MM.1S (cell line): ENCODE results near the gene DYNLT1.

Source experiments
- DNase-seq: peaks from one replicate; pipeline ENCODE4 v3.0.0-alpha.2; 2015
- H2AFZ ChIP-seq: fragments of 300-600 bp; sonication (generic); 2 replicates; pipeline ENCODE4 v1.6.0; 2016; ENCODE audit warnings: antibody characterized with exemption, low read length
- H3F3A ChIP-seq: fragments of 300-600 bp; sonication (generic); 2 replicates; pipeline ENCODE4 v1.6.1; 2016; ENCODE audit warnings: mild to moderate bottlenecking, antibody characterized with exemption, low read length, moderate library complexity, mixed read lengths; ENCODE audit not compliant: insufficient read depth
- H3K27ac ChIP-seq: fragments of 300-600 bp; sonication (generic); 2 replicates; pipeline ENCODE4 v1.5.1; 2016; ENCODE audit warnings: mild to moderate bottlenecking, low read length
- H3K27me3 ChIP-seq: fragments of 300-600 bp; sonication (generic); replicated peaks from 2 replicates; pipeline ENCODE4 v1.6.0; 2016; ENCODE audit warnings: low read length; ENCODE audit not compliant: insufficient read depth
- H3K36me3 ChIP-seq: fragments of 300-600 bp; sonication (generic); replicated peaks from 2 replicates; pipeline ENCODE4 v1.6.1; 2016; ENCODE audit warnings: mild to moderate bottlenecking, low read length, mixed read lengths; ENCODE audit not compliant: insufficient read depth
- H3K4me1 ChIP-seq: fragments of 300-600 bp; sonication (generic); 2 replicates; pipeline ENCODE4 v1.6.1; 2016; ENCODE audit warnings: low read length, mixed read lengths
- H3K4me2 ChIP-seq: fragments of 300-600 bp; sonication (generic); 2 replicates; pipeline ENCODE4 v1.6.0; 2016; ENCODE audit warnings: low read depth, low read length
- H3K4me3 ChIP-seq: fragments of 300-600 bp; sonication (generic); 2 replicates; pipeline ENCODE4 v1.5.1; 2016; ENCODE audit warnings: low read length, mixed read lengths
- H3K79me2 ChIP-seq: fragments of 300-600 bp; sonication (generic); 2 replicates; pipeline ENCODE4 v1.6.1; 2016; ENCODE audit warnings: mixed run types, low read length, mixed read lengths
- H3K9ac ChIP-seq: fragments of 300-600 bp; sonication (generic); 2 replicates; pipeline ENCODE4 v1.6.1; 2016; ENCODE audit warnings: low read length, mixed read lengths
- H3K9me2 ChIP-seq: fragments of 300-600 bp; sonication (generic); replicated peaks from 2 replicates; pipeline ENCODE4 v1.6.1; 2016; ENCODE audit warnings: mild to moderate bottlenecking, low read length, mixed read lengths; ENCODE audit not compliant: insufficient read depth
- H3K9me3 ChIP-seq: fragments of 300-600 bp; sonication (generic); replicated peaks from 2 replicates; pipeline ENCODE4 v1.6.1; 2016; ENCODE audit warnings: mild to moderate bottlenecking, low read length, mixed read lengths; ENCODE audit not compliant: insufficient read depth
- H4K20me1 ChIP-seq: fragments of 300-600 bp; sonication (generic); 2 replicates; pipeline ENCODE4 v1.6.1; 2016; ENCODE audit warnings: mild to moderate bottlenecking, low read length, moderate library complexity, mixed read lengths; ENCODE audit not compliant: insufficient read depth
- CTCF ChIP-seq: fragments of 300-600 bp; sonication (generic); IDR thresholded peaks from 2 replicates; pipeline ENCODE4 v1.5.1; 2016; ENCODE audit warnings: antibody characterized with exemption, low read length, mixed read lengths
- EZH2 ChIP-seq: fragments of 300-600 bp; sonication (generic); optimal IDR thresholded peaks from 2 replicates; pipeline ENCODE3; 2017; ENCODE audit warnings: low read depth, mild to moderate bottlenecking, antibody characterized with exemption, low read length, mixed read lengths
- EZH2phosphoT487 ChIP-seq: fragments of 300-600 bp; sonication (generic); IDR thresholded peaks from 2 replicates; pipeline ENCODE4 v1.6.1; 2018; ENCODE audit warnings: antibody characterized with exemption, low read length

DYNLT1 gene

GRCh38 chr6:158591134-158591809 is 53.3 kb downstream of the DYNLT1 start:
- Histone ChIP-seq H3K9ac (no peak overlapping the region), H3K4me1 (no peaks in the 10 kb centered on the region), H2AFZ (no peak overlapping the region), H3K4me2 (no peak overlapping the region), H3K36me3 (no peaks in the 10 kb centered on the region), H3K9me2 (no peaks in the 10 kb centered on the region), H3K4me3 (no peak overlapping the region), H3K9me3 (no peaks in the 10 kb centered on the region), H3K27me3 (no peaks in the 10 kb centered on the region), H3K79me2 (no peaks in the 10 kb centered on the region), H4K20me1 (no peaks in the 10 kb centered on the region), H3F3A (no peaks in the 10 kb centered on the region), H3K27ac (no peak overlapping the region)
- TF ChIP-seq EZH2 (no peak), CTCF (no peak), EZH2phosphoT487 (no peak)
- DNase-seq = no peak

- no peak overlapping the region for H3K9ac ChIP-seq
- H2AFZ ChIP-seq = no peak overlapping the region
- DNase-seq = no peak
- no peak overlapping the region for H3K4me2 ChIP-seq
- H3K4me3 ChIP-seq = no peak overlapping the region
- no peaks in the 10 kb centered on the region for H3K4me1 ChIP-seq
- no peaks in the 10 kb centered on the region for H3K27me3 ChIP-seq
- no peak for TF ChIP-seq EZH2
- no peak for TF ChIP-seq EZH2phosphoT487
- no peak for TF ChIP-seq CTCF
- H4K20me1 ChIP-seq = no peaks in the 10 kb centered on the region
- H3K36me3 ChIP-seq = no peaks in the 10 kb centered on the region
- H3K9me2 ChIP-seq = no peaks in the 10 kb centered on the region
- H3K9me3 ChIP-seq = no peaks in the 10 kb centered on the region
- no peaks in the 10 kb centered on the region for H3K79me2 ChIP-seq
- H3F3A ChIP-seq = no peaks in the 10 kb centered on the region
- H3K27ac ChIP-seq = no peak overlapping the region
Measured at GRCh38 chr6:158589366-158589765, 55.2 kb downstream of the DYNLT1 start.

- TF ChIP-seq CTCF (no peak), EZH2phosphoT487 (no peak)
- Histone ChIP-seq H3K9ac (no peak overlapping the region), H3K36me3 (no peaks in the 10 kb centered on the region)
Measured at GRCh38 chr6:158586652-158587051, 57.9 kb downstream of the DYNLT1 start.

More at GRCh38 chr6:158586652-158587051, 57.9 kb downstream of the DYNLT1 start:
- Histone ChIP-seq H3K4me2 (no peak overlapping the region), H3K4me1 (no peaks in the 10 kb centered on the region), H3F3A (no peaks in the 10 kb centered on the region), H3K79me2 (no peaks in the 10 kb centered on the region), H3K27ac (no peak overlapping the region), H2AFZ (no peak overlapping the region), H3K4me3 (no peak overlapping the region), H3K9me3 (no peaks in the 10 kb centered on the region), H3K9me2 (no peaks in the 10 kb centered on the region), H4K20me1 (no peaks in the 10 kb centered on the region), H3K27me3 (no peaks in the 10 kb centered on the region)
- DNase-seq = no peak
